ENCODE data around the gene PTPRZ1.

DNA sequence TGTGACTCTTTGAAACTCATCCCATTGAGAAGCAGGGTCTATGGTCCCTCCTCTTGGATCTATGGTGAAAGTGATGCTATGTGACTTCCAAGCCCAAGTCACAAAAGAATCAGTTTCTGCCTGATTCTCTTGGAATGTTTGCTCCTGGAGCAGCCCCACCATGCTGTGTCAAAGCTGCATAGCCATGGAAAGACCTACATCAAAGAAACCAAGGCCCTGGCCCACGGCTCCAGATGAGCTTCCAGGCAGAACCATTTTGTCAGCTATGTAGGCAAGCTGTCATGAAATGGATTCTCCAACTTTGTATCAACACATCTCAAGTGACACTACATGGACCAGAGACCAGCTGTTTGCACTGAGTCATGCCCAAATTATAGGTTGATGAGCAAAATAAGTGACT, 194.1 kb downstream of the PTPRZ1 start:
- no peak for TF ChIP-seq ATF7 (IDR thresholded peaks at IDR 0.05)
- no peak for TF ChIP-seq ATF7 (CRISPR knock-in tag; IDR thresholded peaks at IDR 0.05)
- TF ChIP-seq ZNF121 (CRISPR knock-in tag; IDR thresholded peaks at IDR 0.05) = no peak
- TF ChIP-seq, protein P1, sequence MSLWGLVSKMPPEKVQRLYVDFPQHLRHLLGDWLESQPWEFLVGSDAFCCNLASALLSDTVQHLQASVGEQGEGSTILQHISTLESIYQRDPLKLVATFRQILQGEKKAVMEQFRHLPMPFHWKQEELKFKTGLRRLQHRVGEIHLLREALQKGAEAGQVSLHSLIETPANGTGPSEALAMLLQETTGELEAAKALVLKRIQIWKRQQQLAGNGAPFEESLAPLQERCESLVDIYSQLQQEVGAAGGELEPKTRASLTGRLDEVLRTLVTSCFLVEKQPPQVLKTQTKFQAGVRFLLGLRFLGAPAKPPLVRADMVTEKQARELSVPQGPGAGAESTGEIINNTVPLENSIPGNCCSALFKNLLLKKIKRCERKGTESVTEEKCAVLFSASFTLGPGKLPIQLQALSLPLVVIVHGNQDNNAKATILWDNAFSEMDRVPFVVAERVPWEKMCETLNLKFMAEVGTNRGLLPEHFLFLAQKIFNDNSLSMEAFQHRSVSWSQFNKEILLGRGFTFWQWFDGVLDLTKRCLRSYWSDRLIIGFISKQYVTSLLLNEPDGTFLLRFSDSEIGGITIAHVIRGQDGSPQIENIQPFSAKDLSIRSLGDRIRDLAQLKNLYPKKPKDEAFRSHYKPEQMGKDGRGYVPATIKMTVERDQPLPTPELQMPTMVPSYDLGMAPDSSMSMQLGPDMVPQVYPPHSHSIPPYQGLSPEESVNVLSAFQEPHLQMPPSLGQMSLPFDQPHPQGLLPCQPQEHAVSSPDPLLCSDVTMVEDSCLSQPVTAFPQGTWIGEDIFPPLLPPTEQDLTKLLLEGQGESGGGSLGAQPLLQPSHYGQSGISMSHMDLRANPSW (CRISPR knock-in tag; IDR thresholded peaks at IDR 0.05; ENCODE audit: borderline replicate concordance) = no peak
- TF ChIP-seq, protein P2, sequence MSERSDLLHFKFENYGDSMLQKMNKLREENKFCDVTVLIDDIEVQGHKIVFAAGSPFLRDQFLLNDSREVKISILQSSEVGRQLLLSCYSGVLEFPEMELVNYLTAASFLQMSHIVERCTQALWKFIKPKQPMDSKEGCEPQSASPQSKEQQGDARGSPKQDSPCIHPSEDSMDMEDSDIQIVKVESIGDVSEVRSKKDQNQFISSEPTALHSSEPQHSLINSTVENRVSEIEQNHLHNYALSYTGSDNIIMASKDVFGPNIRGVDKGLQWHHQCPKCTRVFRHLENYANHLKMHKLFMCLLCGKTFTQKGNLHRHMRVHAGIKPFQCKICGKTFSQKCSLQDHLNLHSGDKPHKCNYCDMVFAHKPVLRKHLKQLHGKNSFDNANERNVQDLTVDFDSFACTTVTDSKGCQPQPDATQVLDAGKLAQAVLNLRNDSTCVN (CRISPR knock-in tag; IDR thresholded peaks at IDR 0.05; ENCODE audit: borderline replicate concordance) = no peak
- no peak for TF ChIP-seq TAF1 (CRISPR knock-in tag; IDR thresholded peaks at IDR 0.05)
